Endodermal cell (in vitro differentiated cells): ENCODE measurements around the gene TMIGD3. TPM values are rescaled to one million over a fixed set of nuclear protein-coding genes. Genes with fewer than 3 reads are reported as not detected.

Source experiments
- DNase-seq: peaks from one replicate; pipeline ENCODE4 v3.0.0-alpha.2; 2017
- H3K27ac ChIP-seq: 2 replicates; pipeline ENCODE4 v1.5.1; 2013; ENCODE audit warnings: mild to moderate bottlenecking, low read depth, low read length, moderate library complexity
- H3K27me3 ChIP-seq: 2 replicates; pipeline ENCODE4 v1.6.1; 2013; ENCODE audit warnings: mild to moderate bottlenecking, low read length, moderate library complexity; ENCODE audit not compliant: insufficient read depth, control insufficient read depth, poor library complexity, severe bottlenecking
- H3K36me3 ChIP-seq: 2 replicates; pipeline ENCODE4 v1.7.0; 2013; ENCODE audit warnings: mild to moderate bottlenecking, low read length, moderate library complexity; ENCODE audit not compliant: control insufficient read depth, insufficient read depth
- H3K4me1 ChIP-seq: one replicate; pipeline ENCODE4 v1.7.0; 2013; ENCODE audit warnings: low read length; ENCODE audit not compliant: control insufficient read depth, insufficient read depth
- H3K4me3 ChIP-seq: 2 replicates; pipeline ENCODE4 v1.5.1; 2013; ENCODE audit warnings: mild to moderate bottlenecking, low read length, moderate library complexity
- H3K9ac ChIP-seq: 2 replicates; pipeline ENCODE4 v1.6.1; 2013; ENCODE audit warnings: mild to moderate bottlenecking, low read length, moderate library complexity; ENCODE audit not compliant: poor library complexity, severe bottlenecking; ENCODE audit errors: extremely low read depth
- H3K9me3 ChIP-seq: 2 replicates; pipeline ENCODE4 v1.6.1; 2013; ENCODE audit warnings: mild to moderate bottlenecking, low read length, moderate library complexity; ENCODE audit not compliant: control insufficient read depth
- H3K27ac Mint-ChIP-seq: 2 replicates; pipeline ENCODE4 v1.8.0; 2020; ENCODE audit warnings: mixed read lengths
- H3K27me3 Mint-ChIP-seq: 2 replicates; pipeline ENCODE4 v1.8.0; 2021; ENCODE audit warnings: mild to moderate bottlenecking, mixed read lengths; ENCODE audit not compliant: insufficient read depth
- H3K36me3 Mint-ChIP-seq: 2 replicates; pipeline ENCODE4 v1.8.0; 2020; ENCODE audit warnings: low read depth, mixed read lengths
- H3K4me1 Mint-ChIP-seq: 2 replicates; pipeline ENCODE4 v1.8.0; 2020; ENCODE audit warnings: mixed read lengths
- H3K4me3 Mint-ChIP-seq: 2 replicates; pipeline ENCODE4 v1.8.0; 2020; ENCODE audit warnings: mild to moderate bottlenecking, moderate library complexity, mixed read lengths
- H3K9me3 Mint-ChIP-seq: 2 replicates; pipeline ENCODE4 v1.8.0; 2020; ENCODE audit warnings: mild to moderate bottlenecking, mixed read lengths
- CTCF ChIP-seq: fragments of 200-600 bp; sonication (generic); conservative IDR thresholded peaks from 2 replicates; pipeline ENCODE4 v1.5.0; 2021; ENCODE audit warnings: antibody characterized with exemption, mild to moderate bottlenecking
- WGBS, 2 experiments: methylation state at CpG; one replicate each; pipeline versions ENCODE4 v1.1.5 to v1.1.7; 2013; ENCODE audit warnings: missing lambda C conversion rate in 2 of 2, mixed read lengths in 1 of 2; ENCODE audit not compliant: insufficient coverage in 1 of 2, insufficient read length in 1 of 2; 5-methylcytosine and 5-hydroxymethylcytosine counted together
- total RNA-seq, 2 donors: library from RNA; stranded (reverse); fragmentation: NEBNext Ultra II Directional in 1 of 2; extraction: Animal tissue kit (Norgen Biotek cat#: 25700) in 1 of 2; gene quantifications; 2 replicates in 1 of 2; 3 replicates in 1 of 2; pipeline ENCODE4 v1.2.1, GENCODE V29; 2021

Gene TMIGD3
- total RNA-seq, 2 donors from 2014 or later = not detected

DNA sequence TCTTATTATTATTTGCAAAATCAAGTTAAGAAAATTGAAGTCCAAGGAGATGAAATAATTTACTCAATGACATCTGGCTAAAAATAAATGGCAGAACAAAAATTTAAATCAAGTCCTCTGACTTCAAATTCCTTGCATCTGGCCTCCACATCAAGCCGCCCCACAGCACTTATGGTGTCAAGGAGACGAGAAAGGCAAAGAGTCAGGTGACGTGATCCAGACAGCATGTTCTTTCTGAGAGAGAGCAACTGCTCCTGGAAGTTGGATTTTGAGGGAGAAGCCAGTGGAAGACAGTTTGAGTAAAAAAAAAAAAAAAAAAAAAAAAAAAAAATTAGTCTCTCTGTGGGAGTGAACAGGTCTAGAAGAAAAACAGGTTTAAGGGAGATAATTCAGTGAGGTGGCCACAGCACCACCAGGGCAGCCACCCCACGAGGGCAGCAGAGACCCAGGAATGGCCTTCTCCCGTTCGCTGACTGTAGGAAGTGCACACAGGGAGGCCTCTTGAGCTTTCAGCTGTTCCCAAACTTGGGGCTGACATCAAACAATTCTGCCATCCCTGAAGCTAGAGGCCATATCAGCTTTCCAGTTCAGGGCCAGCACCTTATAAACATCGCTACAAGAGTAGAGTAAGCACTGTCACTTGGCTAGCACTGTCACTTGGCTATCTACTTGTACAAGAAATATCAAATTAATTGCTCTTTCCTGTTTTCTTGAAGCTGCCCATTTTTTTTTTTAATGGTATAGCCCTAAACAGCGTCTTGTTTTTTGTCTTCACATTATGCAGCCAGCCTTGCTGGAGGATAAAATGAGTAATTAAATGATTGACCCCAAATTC, 21.8 kb downstream of the TMIGD3 start:
- no peaks in the 10 kb centered on the region for H3K36me3 ChIP-seq
- no peaks in the 10 kb centered on the region for H3K27me3 Mint-ChIP-seq
- no peaks in the 10 kb centered on the region for H3K4me1 ChIP-seq
- DNase-seq = peak; percentile 92
- no peak overlapping the region for H3K27ac Mint-ChIP-seq
- 51 to 62% methylated on average over 7 to 8 of the region's 8 CpGs for WGBS, 2 experiments
- no peak overlapping the region for H3K9ac ChIP-seq
- H3K27ac ChIP-seq = no peak overlapping the region
- H3K4me3 Mint-ChIP-seq = no peak overlapping the region
- H3K9me3 Mint-ChIP-seq = no peaks in the 10 kb centered on the region
- peak; percentile 92 for TF ChIP-seq CTCF
- no peaks in the 10 kb centered on the region for H3K9me3 ChIP-seq
- H3K36me3 Mint-ChIP-seq = no peaks in the 10 kb centered on the region
- H3K27me3 ChIP-seq = no peaks in the 10 kb centered on the region
- no peak overlapping the region for H3K4me3 ChIP-seq
- no peaks in the 10 kb centered on the region for H3K4me1 Mint-ChIP-seq

DNA sequence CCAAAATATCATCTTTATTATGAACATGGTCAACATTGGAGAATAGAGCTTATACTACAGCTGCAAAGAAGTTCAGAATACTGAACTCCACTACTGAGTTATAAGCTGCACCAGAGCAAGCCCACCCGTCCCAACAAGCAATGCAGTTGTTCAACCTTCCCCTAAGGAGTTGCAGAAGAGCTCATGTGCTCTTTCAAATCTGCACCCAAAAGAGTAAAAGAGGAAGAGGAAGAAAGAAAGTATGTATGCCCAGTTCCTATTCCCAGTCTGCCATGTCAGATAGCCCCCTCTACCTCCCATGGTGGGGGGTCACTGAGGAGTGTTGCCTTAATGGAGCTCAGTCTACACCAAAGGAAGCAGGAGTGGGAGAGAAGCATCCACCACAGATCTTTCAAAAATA, 22.8 kb downstream of the TMIGD3 start:
- no peaks in the 10 kb centered on the region for H3K27me3 ChIP-seq
- no peak overlapping the region for H3K4me3 Mint-ChIP-seq
- H3K9ac ChIP-seq = no peak overlapping the region
- no peak overlapping the region for H3K27ac Mint-ChIP-seq
- no peak for TF ChIP-seq CTCF
- DNase-seq = no peak
- no peak overlapping the region for H3K4me3 ChIP-seq
- no peaks in the 10 kb centered on the region for H3K9me3 Mint-ChIP-seq
- H3K36me3 ChIP-seq = no peaks in the 10 kb centered on the region
- H3K4me1 ChIP-seq = no peaks in the 10 kb centered on the region
- 86% methylated on average over 1 of the region's 1 CpG; no CpG with 5 or more reads in 1 of the 2 experiments for WGBS, 2 experiments
- H3K4me1 Mint-ChIP-seq = no peaks in the 10 kb centered on the region
- H3K27ac ChIP-seq = no peak overlapping the region
- no peaks in the 10 kb centered on the region for H3K9me3 ChIP-seq
- H3K36me3 Mint-ChIP-seq = no peaks in the 10 kb centered on the region
- no peaks in the 10 kb centered on the region for H3K27me3 Mint-ChIP-seq

DNA sequence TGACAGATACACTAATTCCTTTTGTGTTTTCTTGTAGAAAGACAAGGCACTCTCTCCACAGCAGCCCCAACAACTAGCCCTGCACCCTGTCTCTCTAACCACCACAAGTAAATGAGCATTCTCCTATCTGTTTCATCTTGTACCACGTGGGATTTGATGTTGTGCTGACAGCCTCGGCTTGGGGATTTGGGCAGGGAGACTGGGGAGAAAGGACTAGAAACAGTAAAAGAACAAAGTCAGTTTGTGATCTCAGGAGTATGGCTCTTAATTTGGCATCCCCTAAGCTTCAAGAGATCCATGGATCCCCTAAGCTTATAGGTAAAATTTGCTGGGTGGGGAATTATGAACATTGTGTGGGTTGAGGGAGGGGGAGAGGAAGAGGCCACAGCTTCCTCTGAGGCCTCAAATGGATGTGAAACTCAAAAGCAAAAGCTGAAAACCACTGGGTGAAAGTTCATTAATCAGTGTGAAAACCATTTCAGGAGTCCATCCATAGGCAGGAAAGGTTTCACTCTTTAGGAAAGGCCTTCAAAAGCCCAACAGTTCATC, 26.6 kb downstream of the TMIGD3 start:
- Histone ChIP-seq H3K9me3 (no peaks in the 10 kb centered on the region), H3K27ac (no peak overlapping the region), H3K27me3 (no peaks in the 10 kb centered on the region), H3K9ac (no peak overlapping the region), H3K4me3 (no peak overlapping the region), H3K36me3 (no peaks in the 10 kb centered on the region), H3K4me1 (no peaks in the 10 kb centered on the region)
- H3K4me1 Mint-ChIP-seq = no peaks in the 10 kb centered on the region
- no peak for DNase-seq
- H3K27me3 Mint-ChIP-seq = no peaks in the 10 kb centered on the region
- H3K4me3 Mint-ChIP-seq = no peak overlapping the region
- WGBS, 2 experiments = 80 to 100% methylated on average over 2 of the region's 2 CpGs
- no peaks in the 10 kb centered on the region for H3K9me3 Mint-ChIP-seq
- H3K27ac Mint-ChIP-seq = no peak overlapping the region
- no peak for TF ChIP-seq CTCF
- H3K36me3 Mint-ChIP-seq = no peaks in the 10 kb centered on the region
